Keratinocyte (primary cell): ENCODE results near the gene TMEM270. TPM values are rescaled to one million over a fixed set of nuclear protein-coding genes. Genes with fewer than 3 reads are reported as not detected.

ENCODE experiments used
- DNase-seq: peaks from one replicate; pipeline ENCODE4 v3.0.0-alpha.2; 2011; ENCODE audit warnings: low read depth, missing footprints, low spot score
- FAIRE-seq: peaks from 2 replicates; lab custom pipeline; 2011; peaks lifted over from hg19 to GRCh38; lab: Jason Lieb, UNC
- H2AFZ ChIP-seq: 2 replicates; pipeline ENCODE4 v1.6.0; 2012; ENCODE audit warnings: low read length, control low read depth, inconsistent platforms; ENCODE audit not compliant: control insufficient read depth
- H3K27ac ChIP-seq: 2 replicates; pipeline ENCODE4 v1.5.1; 2011; ENCODE audit warnings: low read length; ENCODE audit not compliant: control insufficient read depth, insufficient read depth
- H3K27me3 ChIP-seq: 3 replicates; pipeline ENCODE4 v1.6.0; 2011; ENCODE audit warnings: low read length; ENCODE audit not compliant: control insufficient read depth, insufficient read depth; ENCODE audit errors: extremely low read depth
- H3K36me3 ChIP-seq, 2 experiments: 2 replicates in 1 of 2; 3 replicates in 1 of 2; pipeline ENCODE4 v1.5.1; 2011; ENCODE audit warnings: low read length in 2 of 2, mild to moderate bottlenecking in 1 of 2; ENCODE audit not compliant: control insufficient read depth in 2 of 2, insufficient read depth in 2 of 2; ENCODE audit errors: extremely low read depth in 1 of 2
- H3K4me1 ChIP-seq: 3 replicates; pipeline ENCODE4 v1.5.1; 2011; ENCODE audit warnings: low read length; ENCODE audit not compliant: control insufficient read depth, insufficient read depth; ENCODE audit errors: extremely low read depth
- H3K4me2 ChIP-seq: 3 replicates; pipeline ENCODE4 v1.6.0; 2011; ENCODE audit warnings: low read depth, low read length; ENCODE audit not compliant: control insufficient read depth, insufficient read depth; ENCODE audit errors: extremely low read depth
- H3K4me3 ChIP-seq, 3 experiments: fragments of 200-600 bp in 1 of 3; sonication (generic) in 1 of 3; 2 replicates in 2 of 3; 3 replicates in 1 of 3; pipeline ENCODE4 v1.5.1; 2011 to 2016; ENCODE audit warnings: low read length in 3 of 3, mild to moderate bottlenecking in 3 of 3, control low read depth in 2 of 3, inconsistent platforms in 1 of 3, low read depth in 1 of 3, mixed read lengths in 1 of 3, mixed run types in 1 of 3, moderate library complexity in 1 of 3; ENCODE audit not compliant: control insufficient read depth in 2 of 3, insufficient read depth in 2 of 3; ENCODE audit errors: extremely low read depth in 1 of 3
- H3K79me2 ChIP-seq: 2 replicates; pipeline ENCODE4 v1.6.0; 2012; ENCODE audit warnings: low read length; ENCODE audit not compliant: control insufficient read depth, insufficient read depth
- H3K9ac ChIP-seq: 3 replicates; pipeline ENCODE4 v1.6.0; 2011; ENCODE audit warnings: low read length; ENCODE audit not compliant: control insufficient read depth, insufficient read depth; ENCODE audit errors: extremely low read depth
- H3K9me1 ChIP-seq: 3 replicates; pipeline ENCODE4 v1.6.0; 2011; ENCODE audit warnings: low read length; ENCODE audit not compliant: control insufficient read depth, insufficient read depth; ENCODE audit errors: extremely low read depth
- H3K9me3 ChIP-seq: 2 replicates; pipeline ENCODE4 v1.5.1; 2012; ENCODE audit warnings: low read depth, low read length; ENCODE audit not compliant: control insufficient read depth
- H4K20me1 ChIP-seq: 3 replicates; pipeline ENCODE4 v1.6.0; 2011; ENCODE audit warnings: low read length; ENCODE audit not compliant: control insufficient read depth, insufficient read depth; ENCODE audit errors: extremely low read depth
- EZH2 ChIP-seq: IDR thresholded peaks from one replicate; pipeline ENCODE4 v1.6.1; 2012; ENCODE audit warnings: inconsistent platforms, mild to moderate bottlenecking, low read length, moderate library complexity
- dilution Hi-C: fragments of 300-500 bp; cut with MboI; formaldehyde crosslinking; loops from one replicate; pipeline ENCODE4 v1.7.0; 2020; ENCODE audit warnings: low sequenced_read_pairs; ENCODE audit not compliant: extremely low pct_ligation_motif_present
- polyA plus RNA-seq, 5 experiments: library from polyadenylated mRNA; depleted of rRNA in 3 of 5; stranded (reverse) in 3 of 5; stranded (forward) in 1 of 5; unstranded in 1 of 5; fragments of >200 nt; gene quantifications; 1 replicate in 1 of 5; 2 replicates in 3 of 5; 3 replicates in 1 of 5; pipeline versions ENCODE4 v1.2.1 to v1.2.3, GENCODE V29; 2011 to 2012; ENCODE audit warnings: missing spikeins in 2 of 5, low read depth in 1 of 5, low replicate concordance in 1 of 5
- TF ChIP-seq, protein P1 (sequence below), 3 experiments: IDR thresholded peaks in 1 of 3; conservative IDR thresholded peaks in 1 of 3; optimal IDR thresholded peaks in 1 of 3; 2 replicates in 2 of 3; 3 replicates in 1 of 3; pipeline versions ENCODE3 to v1.5.1; 2011; ENCODE audit warnings: low read length in 3 of 3, mild to moderate bottlenecking in 3 of 3, moderate library complexity in 2 of 3, control low read depth in 1 of 3, inconsistent platforms in 1 of 3; ENCODE audit not compliant: insufficient read depth in 2 of 3; ENCODE audit errors: extremely low read depth in 1 of 3

TMEM270 gene
- polyA plus RNA-seq, 1 donor (not counting 4 experiments of a cell fraction or from before 2014, with no cell fraction given): not detected

DNA sequence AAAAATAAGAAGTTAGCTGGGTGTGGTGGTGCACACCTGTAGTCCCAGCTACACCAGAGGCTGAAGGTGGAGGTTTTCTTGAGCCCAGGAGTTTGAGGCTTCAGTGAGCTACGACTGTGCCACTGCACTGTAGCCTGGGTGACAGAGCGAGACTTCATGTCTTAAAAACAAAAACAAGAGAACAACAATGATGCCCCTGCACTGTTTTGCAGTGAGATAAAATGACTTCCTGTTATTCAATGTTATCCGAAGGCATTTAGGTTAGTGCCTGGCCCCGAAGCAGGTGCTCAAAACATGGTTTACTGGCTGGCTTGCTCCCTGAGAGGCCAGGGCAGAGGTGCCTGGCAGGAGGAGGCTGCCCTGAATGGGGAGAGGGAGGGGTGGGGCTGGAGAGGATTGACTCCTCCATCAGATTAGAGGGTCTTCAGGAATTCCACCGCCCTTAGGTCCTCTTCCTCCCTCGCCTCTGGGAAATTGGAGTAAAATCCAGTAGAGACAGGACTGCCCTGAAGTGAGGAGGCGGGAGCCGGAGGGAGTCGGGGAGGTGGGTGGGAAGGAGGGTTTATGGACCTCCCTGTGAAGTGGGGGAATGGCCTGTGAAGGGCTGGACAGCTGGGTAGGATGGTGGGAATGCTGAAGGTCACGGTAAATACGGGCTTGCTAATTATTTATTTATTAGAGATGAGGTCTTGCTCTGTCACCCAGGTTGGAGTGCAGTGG, 36.9 kb upstream of the TMEM270 start:
- DNase-seq (no peak), FAIRE-seq (no peak)
- H3K9me3 ChIP-seq: no peaks in the 10 kb centered on the region
- no peaks in the 10 kb centered on the region for H3K9me1 ChIP-seq
- H3K9ac ChIP-seq: no peak overlapping the region
- H3K4me3 ChIP-seq: no peak overlapping the region
- TF ChIP-seq, protein P1, sequence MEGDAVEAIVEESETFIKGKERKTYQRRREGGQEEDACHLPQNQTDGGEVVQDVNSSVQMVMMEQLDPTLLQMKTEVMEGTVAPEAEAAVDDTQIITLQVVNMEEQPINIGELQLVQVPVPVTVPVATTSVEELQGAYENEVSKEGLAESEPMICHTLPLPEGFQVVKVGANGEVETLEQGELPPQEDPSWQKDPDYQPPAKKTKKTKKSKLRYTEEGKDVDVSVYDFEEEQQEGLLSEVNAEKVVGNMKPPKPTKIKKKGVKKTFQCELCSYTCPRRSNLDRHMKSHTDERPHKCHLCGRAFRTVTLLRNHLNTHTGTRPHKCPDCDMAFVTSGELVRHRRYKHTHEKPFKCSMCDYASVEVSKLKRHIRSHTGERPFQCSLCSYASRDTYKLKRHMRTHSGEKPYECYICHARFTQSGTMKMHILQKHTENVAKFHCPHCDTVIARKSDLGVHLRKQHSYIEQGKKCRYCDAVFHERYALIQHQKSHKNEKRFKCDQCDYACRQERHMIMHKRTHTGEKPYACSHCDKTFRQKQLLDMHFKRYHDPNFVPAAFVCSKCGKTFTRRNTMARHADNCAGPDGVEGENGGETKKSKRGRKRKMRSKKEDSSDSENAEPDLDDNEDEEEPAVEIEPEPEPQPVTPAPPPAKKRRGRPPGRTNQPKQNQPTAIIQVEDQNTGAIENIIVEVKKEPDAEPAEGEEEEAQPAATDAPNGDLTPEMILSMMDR (optimal IDR thresholded peaks at IDR 0.05 in 1 of 3, IDR thresholded peaks at IDR 0.05 in 1 of 3, conservative IDR thresholded peaks at IDR 0.05 in 1 of 3; ENCODE audit: extremely low read depth in 1 of 3, insufficient read depth in 2 of 3, low read length in 3 of 3): no peak
- TF ChIP-seq EZH2: no peak
- no peak overlapping the region for H2AFZ ChIP-seq
- dilution Hi-C loops: no loop called here
- no peak overlapping the region for H3K4me2 ChIP-seq
- peaks cover 30% of the 10 kb centered on the region for H3K4me1 ChIP-seq
- no peaks in the 10 kb centered on the region for H3K27me3 ChIP-seq
- no peaks in the 10 kb centered on the region for H3K79me2 ChIP-seq
- no peaks in the 10 kb centered on the region for H4K20me1 ChIP-seq
- H3K36me3 ChIP-seq: no peaks in the 10 kb centered on the region
- no peak overlapping the region for H3K27ac ChIP-seq

DNA sequence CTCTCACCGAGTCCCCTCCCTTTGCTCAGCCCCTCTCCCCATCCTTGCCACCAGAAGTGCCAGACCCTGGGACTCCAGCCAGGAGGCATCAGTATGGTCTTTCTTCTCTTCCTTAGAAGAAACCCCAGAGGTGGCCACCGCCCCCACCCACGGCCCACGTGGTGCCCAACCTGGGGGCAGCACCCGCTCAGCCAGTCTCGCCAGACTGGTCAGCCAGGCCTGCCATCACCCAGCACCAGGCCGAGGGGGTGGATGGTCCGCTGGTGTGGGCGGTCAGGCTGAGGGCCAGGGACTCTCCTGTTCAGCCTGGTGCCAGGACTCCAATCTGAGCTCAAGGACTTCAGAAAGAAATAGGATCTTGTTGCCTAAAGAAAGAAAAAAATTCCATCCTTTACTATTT, 36.0 kb upstream of the TMEM270 start:
- dilution Hi-C loops: no loop called here
- DNase-seq: no peak
- H3K4me3 ChIP-seq: no peak overlapping the region
- no peak overlapping the region for H3K9ac ChIP-seq
- peaks cover 38% of the 10 kb centered on the region for H3K4me1 ChIP-seq
- no peak overlapping the region for H2AFZ ChIP-seq
- H3K79me2 ChIP-seq: no peaks in the 10 kb centered on the region
- no peaks in the 10 kb centered on the region for H4K20me1 ChIP-seq
- TF ChIP-seq EZH2: no peak
- TF ChIP-seq, protein P1 (optimal IDR thresholded peaks at IDR 0.05 in 1 of 3, IDR thresholded peaks at IDR 0.05 in 1 of 3, conservative IDR thresholded peaks at IDR 0.05 in 1 of 3; ENCODE audit: extremely low read depth in 1 of 3, insufficient read depth in 2 of 3, low read length in 3 of 3): no peak
- no peaks in the 10 kb centered on the region for H3K36me3 ChIP-seq
- H3K27ac ChIP-seq: no peak overlapping the region
- FAIRE-seq: no peak
- H3K4me2 ChIP-seq: no peak overlapping the region
- no peaks in the 10 kb centered on the region for H3K9me1 ChIP-seq
- H3K27me3 ChIP-seq: no peaks in the 10 kb centered on the region
- H3K9me3 ChIP-seq: no peaks in the 10 kb centered on the region
